HCT116 (cell line): ENCODE data around the gene TK1. TPM values are rescaled to one million over a fixed set of nuclear protein-coding genes. Genes with fewer than 3 reads are reported as not detected.
A peak's percentile ranks its signal among the peaks of the same experiment; 100 is the strongest.

ENCODE experiments used
- ATAC-seq: fragments of 200-7000 bp; cut with Tn5 transposase; 2 replicates; pipeline ENCODE4 v1.9.1; 2020; ENCODE audit warnings: mild to moderate bottlenecking, moderate library complexity
- BruUV-seq: library from RNA; stranded (reverse); fragments of 400-500 nt; replicated peaks from 2 replicates; lab custom pipeline; 2021; lab: Mats Ljungman, UMichigan
- CTCF ChIA-PET: fragments of 300-600 bp; sonication (Branson Sonifier 250); formaldehyde crosslinking; loops from one replicate; lab custom pipeline; 2021; ENCODE audit warnings: antibody characterized with exemption; lab: Charles Lee
- POLR2A ChIA-PET: fragments of 300-600, 350-600 bp; sonication (Branson Sonifier 250); formaldehyde crosslinking; loops from one replicate; lab custom pipeline; 2021; ENCODE audit warnings: antibody characterized with exemption; lab: Charles Lee
- RAD21 ChIA-PET, 2 experiments: fragments of 300-600 bp; sonication (Branson Sonifier 250); formaldehyde crosslinking; loops; one replicate each; lab custom pipeline; 2023; ENCODE audit warnings: low total read pairs in 2 of 2; ENCODE audit not compliant: uncharacterized antibody in 2 of 2, unreplicated experiment in 2 of 2, low non-redundant PET in 1 of 2; lab: Charles Lee
- DNase-seq: peaks from one replicate; pipeline ENCODE4 v3.0.0-alpha.2; 2010; ENCODE audit warnings: low read depth, low spot score
- H2AFZ ChIP-seq: fragments of 200-600 bp; shearing (Covaris generic), sonication (generic); 2 replicates; pipeline ENCODE4 v1.6.1; 2017; ENCODE audit warnings: low read depth, mixed run types, mixed read lengths, antibody characterized with exemption, low read length; ENCODE audit not compliant: poor library complexity, severe bottlenecking
- H3K27ac ChIP-seq: 2 replicates; pipeline ENCODE4 v1.5.1; 2012; ENCODE audit warnings: low read depth, low read length
- H3K27me3 ChIP-seq: fragments of 200-600 bp; sonication (generic); 2 replicates; pipeline ENCODE4 v1.6.1; 2016; ENCODE audit warnings: mixed run types, low read length, mixed read lengths; ENCODE audit not compliant: insufficient read depth
- H3K36me3 ChIP-seq, 2 experiments: fragments of 200-500 bp in 1 of 2; fragments of 200-600 bp in 1 of 2; sonication (Bioruptor generic) in 1 of 2; sonication (generic) in 1 of 2; 2 replicates each; pipeline versions ENCODE4 v1.5.1 to v1.6.1; 2014 to 2016; ENCODE audit warnings: low read length in 2 of 2, inconsistent platforms in 1 of 2, mixed read lengths in 1 of 2, mixed run types in 1 of 2; ENCODE audit not compliant: insufficient read depth in 2 of 2, control insufficient read depth in 1 of 2
- H3K4me1 ChIP-seq, 2 experiments: fragments of 200-600 bp in 1 of 2; sonication (generic) in 1 of 2; 2 replicates each; pipeline versions ENCODE4 v1.5.1 to v1.6.1; 2012 to 2017; ENCODE audit warnings: low read length in 2 of 2, inconsistent platforms in 1 of 2, mild to moderate bottlenecking in 1 of 2, mixed read lengths in 1 of 2, mixed run types in 1 of 2, moderate library complexity in 1 of 2; ENCODE audit not compliant: insufficient read depth in 2 of 2, control insufficient read depth in 1 of 2
- H3K4me2 ChIP-seq: fragments of 200-600 bp; sonication (generic); 2 replicates; pipeline ENCODE4 v1.6.1; 2017; ENCODE audit warnings: mixed run types, low read length, mixed read lengths
- H3K4me3 ChIP-seq, 2 experiments: fragments of 200-600 bp in 1 of 2; sonication (generic) in 1 of 2; replicated peaks in 1 of 2; 2 replicates each; pipeline ENCODE4 v1.5.1; 2011 to 2016; ENCODE audit warnings: low read length in 2 of 2, control low read depth in 1 of 2, low read depth in 1 of 2, mild to moderate bottlenecking in 1 of 2, mixed read lengths in 1 of 2, mixed run types in 1 of 2
- H3K79me2 ChIP-seq: fragments of 200-600 bp; sonication (generic); 2 replicates; pipeline ENCODE4 v1.6.1; 2017; ENCODE audit warnings: mild to moderate bottlenecking, mixed run types, low read length, moderate library complexity, mixed read lengths; ENCODE audit not compliant: insufficient read depth
- H3K9ac ChIP-seq: fragments of 200-600 bp; sonication (generic); 2 replicates; pipeline ENCODE4 v1.6.1; 2016; ENCODE audit warnings: low read length, mixed read lengths
- H3K9me2 ChIP-seq: fragments of 200-600 bp; sonication (generic), shearing (Covaris generic); 2 replicates; pipeline ENCODE4 v1.6.1; 2017; ENCODE audit warnings: mixed run types, mild to moderate bottlenecking, moderate library complexity; ENCODE audit not compliant: insufficient read depth
- H3K9me3 ChIP-seq, 2 experiments: fragments of 200-500 bp in 1 of 2; fragments of 200-600 bp in 1 of 2; sonication (Bioruptor generic) in 1 of 2; sonication (generic) in 1 of 2; 2 replicates each; pipeline ENCODE4 v1.6.1; 2014 to 2017; ENCODE audit warnings: low read length in 2 of 2, mixed read lengths in 2 of 2, inconsistent platforms in 1 of 2, low read depth in 1 of 2, mild to moderate bottlenecking in 1 of 2, mixed run types in 1 of 2, moderate library complexity in 1 of 2; ENCODE audit not compliant: control insufficient read depth in 1 of 2, insufficient read depth in 1 of 2
- H4K20me1 ChIP-seq: fragments of 200-600 bp; sonication (generic), shearing (Covaris generic); 2 replicates; pipeline ENCODE4 v1.6.1; 2017; ENCODE audit warnings: mixed run types, mild to moderate bottlenecking, moderate library complexity; ENCODE audit not compliant: insufficient read depth
- ATF3 ChIP-seq: IDR thresholded peaks from 2 replicates; pipeline ENCODE4 v1.6.1; 2012
- CBX3 ChIP-seq: IDR thresholded peaks from 2 replicates; pipeline ENCODE4 v1.6.1; 2012; ENCODE audit warnings: low read depth
- CTCF ChIP-seq, 3 experiments: fragments of 200-600 bp in 1 of 3; sonication (generic) in 1 of 3; IDR thresholded peaks in 2 of 3; conservative IDR thresholded peaks in 1 of 3; 2 replicates each; pipeline ENCODE4 v1.5.1; 2012 to 2017; ENCODE audit warnings: low read depth in 2 of 3, low read length in 2 of 3, antibody characterized with exemption in 1 of 3, borderline replicate concordance in 1 of 3, control low read depth in 1 of 3, mild to moderate bottlenecking in 1 of 3, mixed read lengths in 1 of 3, mixed run types in 1 of 3, moderate library complexity in 1 of 3; ENCODE audit not compliant: insufficient read depth in 1 of 3
- EGR1 ChIP-seq: IDR thresholded peaks from 2 replicates; pipeline ENCODE4 v1.6.1; 2012; ENCODE audit warnings: low read depth
- ELF1 ChIP-seq: IDR thresholded peaks from 2 replicates; pipeline ENCODE4 v1.6.1; 2012; ENCODE audit warnings: low read depth, borderline replicate concordance
- EZH2 ChIP-seq: fragments of 200-600 bp; sonication (generic); IDR thresholded peaks from 2 replicates; pipeline ENCODE4 v1.6.1; 2017; ENCODE audit warnings: antibody characterized with exemption, mixed run types
- EZH2phosphoT487 ChIP-seq: fragments of 200-600 bp; IDR thresholded peaks from 2 replicates; pipeline ENCODE4 v1.6.1; 2018; ENCODE audit warnings: antibody characterized with exemption, borderline replicate concordance
- POLR2A ChIP-seq: IDR thresholded peaks from 2 replicates; pipeline ENCODE4 v1.7.0; 2011; ENCODE audit warnings: borderline replicate concordance; ENCODE audit not compliant: insufficient read depth, insufficient read length; ENCODE audit errors: extremely low read depth
- POLR2AphosphoS5 ChIP-seq: IDR thresholded peaks from 2 replicates; pipeline ENCODE4 v1.6.1; 2011; ENCODE audit warnings: mild to moderate bottlenecking, low read depth, low read length, moderate library complexity
- REST ChIP-seq: IDR thresholded peaks from 2 replicates; pipeline ENCODE4 v1.6.1; 2012; ENCODE audit warnings: low read depth
- SP1 ChIP-seq: IDR thresholded peaks from 2 replicates; pipeline ENCODE4 v1.6.1; 2012; ENCODE audit warnings: low read depth
- ZBTB33 ChIP-seq: IDR thresholded peaks from 2 replicates; pipeline ENCODE4 v1.6.1; 2011; ENCODE audit warnings: mild to moderate bottlenecking, low read length, moderate library complexity; ENCODE audit not compliant: insufficient replicate concordance; ENCODE audit errors: extremely low read depth
- ZFX ChIP-seq: fragments of 450-650 bp; IDR thresholded peaks from 2 replicates; pipeline ENCODE4 v1.6.1; 2017
- intact Hi-C: fragments of 100-400 bp; cut with micrococcal nuclease; formaldehyde crosslinking; loops from 2 replicates; pipeline ENCODE4 v1.10.0; 2022
- total RNA-seq: library from RNA; stranded (reverse); gene quantifications from one replicate; pipeline ENCODE4 v1.2.1, GENCODE V29; 2021; ENCODE audit not compliant: unreplicated experiment

Gene TK1
- total RNA-seq, 1 experiment from 2014 or later = 315 TPM

- CTCF ChIA-PET = no interaction called here
- no TSS peak for BruUV-seq
- POLR2A ChIA-PET = no interaction called here
These were observed 46.8 kb upstream of the TK1 start for GRCh38 chr17:78233678-78234077.

GRCh38 chr17:78232859-78233173 lies 46.0 kb upstream of the TK1 start:
- ChIA-PET POLR2A (no interaction called here), CTCF (no interaction called here), RAD21 (no interaction called here)
- no TSS peak for BruUV-seq
- H3K4me3 ChIP-seq = no peak overlapping the region
- H3K9me3 ChIP-seq = no peaks in the 10 kb centered on the region
- H3K9ac ChIP-seq = no peak overlapping the region
- H3K36me3 ChIP-seq = no peaks in the 10 kb centered on the region
- no peaks in the 10 kb centered on the region for H4K20me1 ChIP-seq
- no peak overlapping the region for H2AFZ ChIP-seq
- ATAC-seq (no peak), DNase-seq (no peak)
- intact Hi-C loops = no loop called here
- H3K4me2 ChIP-seq = no peak overlapping the region
- H3K9me2 ChIP-seq = no peaks in the 10 kb centered on the region
- no peaks in the 10 kb centered on the region for H3K4me1 ChIP-seq
- TF ChIP-seq POLR2A (no peak), CTCF (IDR thresholded peaks at IDR 0.05 in 2 of 3, conservative IDR thresholded peaks at IDR 0.05 in 1 of 3; ENCODE audit: borderline replicate concordance in 1 of 3, insufficient read depth in 1 of 3, low read depth in 2 of 3, low read length in 2 of 3) (no peak), ZFX (no peak; the same call in 1 of the 2 replicates), CBX3 (no peak), ZBTB33 (no peak), REST (no peak), EGR1 (no peak), SP1 (no peak), ELF1 (no peak), ATF3 (no peak), EZH2phosphoT487 (no peak), POLR2AphosphoS5 (no peak), EZH2 (no peak)
- H3K79me2 ChIP-seq = no peaks in the 10 kb centered on the region
- H3K27me3 ChIP-seq = no peaks in the 10 kb centered on the region
- no peak overlapping the region for H3K27ac ChIP-seq

More at GRCh38 chr17:78233678-78234077, 46.8 kb upstream of the TK1 start:
- Histone ChIP-seq H2AFZ (no peak overlapping the region), H3K27ac (no peak overlapping the region), H3K4me2 (no peak overlapping the region), H3K27me3 (no peaks in the 10 kb centered on the region), H3K9me2 (no peaks in the 10 kb centered on the region), H3K4me3 (no peak overlapping the region), H3K36me3 (no peaks in the 10 kb centered on the region), H3K9ac (no peak overlapping the region), H3K79me2 (no peaks in the 10 kb centered on the region), H3K4me1 (no peaks in the 10 kb centered on the region), H3K9me3 (no peaks in the 10 kb centered on the region), H4K20me1 (no peaks in the 10 kb centered on the region)
- DNase-seq (no peak), ATAC-seq (no peak)
- RAD21 ChIA-PET = no interaction called here
- intact Hi-C loops = no loop called here
- TF ChIP-seq EGR1 = no peak
- TF ChIP-seq ZFX = peak; percentile 5; the same call in 1 of the 2 replicates
